B cell (primary cell): ENCODE results near the gene INHBB. TPM values are rescaled to one million over a fixed set of nuclear protein-coding genes. Genes with fewer than 3 reads are reported as not detected.

Experiments used
- ATAC-seq: fragments of 200-7000 bp; cut with Tn5 transposase; one replicate; pipeline ENCODE4 v1.10.0; 2021; ENCODE audit warnings: low read depth, mild to moderate bottlenecking, moderate number of reproducible peaks, moderate library complexity
- CTCF ChIA-PET: fragments of 350-600 bp; sonication (Branson Sonifier 250); formaldehyde crosslinking; loops from one replicate; lab custom pipeline; 2021; ENCODE audit warnings: antibody characterized with exemption, inconsistent platforms; lab: Charles Lee
- POLR2A ChIA-PET: fragments of 350-600 bp; sonication (Branson Sonifier 250); formaldehyde crosslinking; loops from one replicate; lab custom pipeline; 2021; ENCODE audit warnings: antibody characterized with exemption; lab: Charles Lee
- DNase-seq: peaks from one replicate; pipeline ENCODE4 v3.0.0; 2013
- H2AFZ ChIP-seq: 2 replicates; pipeline ENCODE4 v1.6.1; 2012; ENCODE audit warnings: mild to moderate bottlenecking, low read depth, low read length; ENCODE audit not compliant: insufficient read depth, poor library complexity, severe bottlenecking
- H3K27ac ChIP-seq, 2 donors: 1 replicate in 1 of 2; 2 replicates in 1 of 2; pipeline ENCODE4 v1.5.1; 2012 to 2013; ENCODE audit warnings: low read length in 2 of 2, mild to moderate bottlenecking in 2 of 2, moderate library complexity in 1 of 2
- H3K27me3 ChIP-seq, 4 experiments: fragments of 200-600 bp in 1 of 4; sonication (generic) in 1 of 4; replicated peaks in 1 of 4; 1 replicate in 2 of 4; 2 replicates in 2 of 4; pipeline versions ENCODE4 v1.6.1 to v1.7.0; 2013 to 2016; ENCODE audit warnings: low read length in 3 of 4, mild to moderate bottlenecking in 2 of 4, mixed read lengths in 1 of 4, moderate library complexity in 1 of 4; ENCODE audit not compliant: insufficient read depth in 4 of 4, control insufficient read depth in 3 of 4; ENCODE audit errors: control extremely low read depth in 1 of 4
- H3K36me3 ChIP-seq, 2 experiments: replicated peaks in 1 of 2; 1 replicate in 1 of 2; 2 replicates in 1 of 2; pipeline versions ENCODE4 v1.6.1 to v1.7.1; 2013; ENCODE audit warnings: low read length in 1 of 2; ENCODE audit not compliant: insufficient read depth in 2 of 2, control insufficient read depth in 1 of 2; ENCODE audit errors: control extremely low read depth in 1 of 2, extremely low read depth in 1 of 2
- H3K4me1 ChIP-seq, 2 donors: fragments of 200-600 bp in 1 of 2; sonication (generic) in 1 of 2; 1 replicate in 1 of 2; 2 replicates in 1 of 2; pipeline versions ENCODE4 v1.5.1 to v1.6.1; 2013 to 2017; ENCODE audit warnings: low read length in 2 of 2; ENCODE audit not compliant: control insufficient read depth in 2 of 2, insufficient read depth in 2 of 2
- H3K4me2 ChIP-seq: replicated peaks from 2 replicates; pipeline ENCODE3; 2012; ENCODE audit warnings: mild to moderate bottlenecking, low read depth, low read length; ENCODE audit not compliant: poor library complexity, severe bottlenecking
- H3K4me3 ChIP-seq, 5 experiments: fragments of 200-600 bp in 1 of 5; sonication (generic) in 1 of 5; 1 replicate in 3 of 5; 2 replicates in 2 of 5; pipeline versions ENCODE4 v1.5.1 to v1.7.0; 2011 to 2016; ENCODE audit warnings: low read length in 4 of 5, mild to moderate bottlenecking in 4 of 5, low read depth in 2 of 5, control low read depth in 1 of 5, moderate library complexity in 1 of 5; ENCODE audit not compliant: insufficient read depth in 1 of 5; ENCODE audit errors: control extremely low read depth in 1 of 5, extremely low read depth in 1 of 5
- H3K79me2 ChIP-seq: fragments of 200-600 bp; sonication (generic); one replicate; pipeline ENCODE4 v1.6.0; 2016; ENCODE audit warnings: low read length; ENCODE audit not compliant: control insufficient read depth, insufficient read depth
- H3K9ac ChIP-seq: fragments of 200-600 bp; sonication (generic); 2 replicates; pipeline ENCODE4 v1.6.1; 2017; ENCODE audit warnings: mild to moderate bottlenecking, low read length, moderate library complexity
- H3K9me3 ChIP-seq, 3 donors: one replicate each; pipeline versions ENCODE4 v1.6.1 to v1.7.1; 2013; ENCODE audit warnings: low read length in 2 of 3; ENCODE audit not compliant: control insufficient read depth in 2 of 3, insufficient read depth in 1 of 3; ENCODE audit errors: control extremely low read depth in 1 of 3
- H4K20me1 ChIP-seq: 2 replicates; pipeline ENCODE4 v1.6.0; 2012; ENCODE audit warnings: mild to moderate bottlenecking, low read length; ENCODE audit not compliant: insufficient read depth, control insufficient read depth, poor library complexity, severe bottlenecking
- H3K27ac Mint-ChIP-seq: one replicate; pipeline ENCODE4 v1.8.0; 2021; ENCODE audit warnings: mixed read lengths
- H3K27me3 Mint-ChIP-seq: one replicate; pipeline ENCODE4 v1.8.0; 2021; ENCODE audit warnings: mixed read lengths
- H3K4me1 Mint-ChIP-seq: one replicate; pipeline ENCODE4 v1.8.0; 2021; ENCODE audit warnings: mixed read lengths
- H3K4me3 Mint-ChIP-seq: one replicate; pipeline ENCODE4 v1.8.0; 2021; ENCODE audit warnings: mixed read lengths
- H3K9me3 Mint-ChIP-seq: one replicate; pipeline ENCODE4 v1.8.0; 2022; ENCODE audit warnings: mixed read lengths; ENCODE audit not compliant: insufficient read depth
- CTCF ChIP-seq: fragments of 200-600 bp; IDR thresholded peaks from one replicate; pipeline ENCODE4 v1.8.0; 2022; ENCODE audit warnings: antibody characterized with exemption, mild to moderate bottlenecking
- EZH2 ChIP-seq: IDR thresholded peaks from 2 replicates; pipeline ENCODE4 v1.6.1; 2012; ENCODE audit warnings: borderline replicate concordance, low read depth, mild to moderate bottlenecking, moderate library complexity, low read length; ENCODE audit not compliant: insufficient read depth, poor library complexity, severe bottlenecking
- WGBS: methylation state at CpG from one replicate; pipeline ENCODE4 v1.1.5; 2013; ENCODE audit warnings: missing lambda C conversion rate; ENCODE audit not compliant: insufficient coverage; 5-methylcytosine and 5-hydroxymethylcytosine counted together
- intact Hi-C: fragments of 100-400 bp; cut with micrococcal nuclease; formaldehyde crosslinking; loops from one replicate; pipeline ENCODE4 v1.10.0; 2022
- polyA plus RNA-seq: library from polyadenylated mRNA; depleted of rRNA; stranded (reverse); fragments of >200 nt; gene quantifications from 2 replicates; pipeline ENCODE4 v1.2.3, GENCODE V29; 2012
- total RNA-seq, 2 donors: library from RNA; stranded (reverse); fragments of 120-200 nt in 1 of 2; gene quantifications; 1 replicate in 1 of 2; 2 replicates in 1 of 2; pipeline versions ENCODE4 v1.2.3 to v1.2.4, GENCODE V29; 2013 to 2022

INHBB gene
- total and polyA plus RNA-seq, 2 donors (not counting 1 experiment from before 2014, with no cell fraction given) = 0.03 TPM; not detected in 1

GRCh38 chr2:120398996-120399888, 53.3 kb downstream of the INHBB start:
- peaks cover 27% of the 10 kb centered on the region for H3K27me3 Mint-ChIP-seq
- WGBS = 82% methylated on average over 19 of the region's 22 CpGs
- H3K4me1 Mint-ChIP-seq = no peaks in the 10 kb centered on the region
- no peaks in the 10 kb centered on the region for H3K36me3 ChIP-seq
- DNase-seq = no peak
- no peak overlapping the region for H3K27ac Mint-ChIP-seq
- peaks cover 0 to 3% (median 0%) of the 10 kb centered on the region in 3 donors for H3K9me3 ChIP-seq
- H3K9me3 Mint-ChIP-seq = peaks cover 3% of the 10 kb centered on the region
- ATAC-seq = no peak
- TF ChIP-seq EZH2 (no peak), CTCF (no peak)
- no peak overlapping the region for H3K4me3 Mint-ChIP-seq
- no peaks in the 10 kb centered on the region for H3K79me2 ChIP-seq
- ChIA-PET POLR2A (no interaction called here), CTCF (no interaction called here)
- intact Hi-C loops = no loop called here
- H3K9ac ChIP-seq = no peak overlapping the region
- no peak overlapping the region for H3K27ac ChIP-seq
- H4K20me1 ChIP-seq = no peaks in the 10 kb centered on the region
- no peak overlapping the region for H2AFZ ChIP-seq
- no peak overlapping the region for H3K4me2 ChIP-seq
- H3K4me3 ChIP-seq = no peak overlapping the region
- H3K4me1 ChIP-seq = no peaks in the 10 kb centered on the region
- H3K27me3 ChIP-seq = no peaks in the 10 kb centered on the region

GRCh38 chr2:120399889-120400240, 53.9 kb downstream of the INHBB start:
- CTCF ChIA-PET = no interaction called here
- Histone ChIP-seq H3K4me3 (no peak overlapping the region), H3K4me2 (no peak overlapping the region), H3K9me3 (peaks cover 0 to 3% (median 0%) of the 10 kb centered on the region in 3 donors), H3K79me2 (no peaks in the 10 kb centered on the region), H3K27me3 (no peaks in the 10 kb centered on the region), H3K27ac (no peak overlapping the region), H3K4me1 (no peaks in the 10 kb centered on the region), H3K36me3 (no peaks in the 10 kb centered on the region), H4K20me1 (no peaks in the 10 kb centered on the region), H3K9ac (no peak overlapping the region), H2AFZ (no peak overlapping the region)
- H3K4me3 Mint-ChIP-seq = no peak overlapping the region
- WGBS = 68% methylated on average over 4 of the region's 8 CpGs
- H3K4me1 Mint-ChIP-seq = no peaks in the 10 kb centered on the region
- no peak overlapping the region for H3K27ac Mint-ChIP-seq
- peaks cover 27% of the 10 kb centered on the region for H3K27me3 Mint-ChIP-seq
- DNase-seq = no peak
- POLR2A ChIA-PET = no interaction called here
- TF ChIP-seq EZH2 = no peak
- TF ChIP-seq CTCF = no peak
- ATAC-seq = no peak
- peaks cover 3% of the 10 kb centered on the region for H3K9me3 Mint-ChIP-seq
- intact Hi-C loops = no loop called here
